GM21390 (cell line): ENCODE results near the gene DCAF15.

Experiments used
- ATAC-seq: cut with Tn5 transposase; IDR thresholded peaks from one replicate; pipeline ENCODE4 v1.9.1; 2021; ENCODE audit not compliant: unreplicated experiment

Gene DCAF15

GRCh38 chr19:13930402-13930801 lies 21.9 kb upstream of the DCAF15 start:
- ATAC-seq, result no peak

- no peak for ATAC-seq
These were observed 20.7 kb upstream of the DCAF15 start for GRCh38 chr19:13931391-13932148.

GRCh38 chr19:13932149-13932637 lies 20.1 kb upstream of the DCAF15 start:
- ATAC-seq, result no peak

GRCh38 chr19:13932911-13933393 lies 19.4 kb upstream of the DCAF15 start:
- ATAC-seq, result no peak

GRCh38 chr19:13934785-13935109 lies 17.6 kb upstream of the DCAF15 start:
- no peak for ATAC-seq

GRCh38 chr19:13935765-13936510 lies 16.4 kb upstream of the DCAF15 start:
- ATAC-seq, result no peak

GRCh38 chr19:13937479-13938300 lies 14.6 kb upstream of the DCAF15 start:
- ATAC-seq, result no peak

- no peak for ATAC-seq
These were observed 13.8 kb upstream of the DCAF15 start, which contains the start of gene PODNL1 for GRCh38 chr19:13938301-13939064. PODNL1 (minus strand) TSS chr19:13938417; CDS start chr19:13938181, 236 bp downstream.

- no peak for ATAC-seq
These were observed 10.2 kb upstream of the DCAF15 start for GRCh38 chr19:13942023-13942684.

GRCh38 chr19:13946414-13946813 lies 5.9 kb upstream of the DCAF15 start:
- ATAC-seq, result no peak

- no peak for ATAC-seq
These were observed 1.3 kb upstream of the DCAF15 start for GRCh38 chr19:13951043-13951442.

- ATAC-seq, result no peak
These were observed 533 bp upstream of the DCAF15 start for GRCh38 chr19:13951799-13952153.

- ATAC-seq, result no peak
These were observed 722 bp downstream of the DCAF15 start for GRCh38 chr19:13952931-13953531.

GRCh38 chr19:13954185-13954584 lies 1.9 kb downstream of the DCAF15 start:
- ATAC-seq, result no peak

- ATAC-seq, result no peak
These were observed 3.5 kb downstream of the DCAF15 start for GRCh38 chr19:13955662-13956364.

- ATAC-seq, result no peak
These were observed 4.0 kb downstream of the DCAF15 start for GRCh38 chr19:13956365-13956744.

- ATAC-seq, result no peak
These were observed 4.7 kb downstream of the DCAF15 start for GRCh38 chr19:13957051-13957450.

- no peak for ATAC-seq
These were observed 5.7 kb downstream of the DCAF15 start for GRCh38 chr19:13958043-13958442.
